ENCODE data around the gene AVL9. TPM values are rescaled to one million over a fixed set of nuclear protein-coding genes. Genes with fewer than 3 reads are reported as not detected.
"Not testable (repeated sequence)": the region's sequence is repeated elsewhere in the genome, so short reads cannot be mapped to it uniquely, and the experiment has no call there.

AVL9 gene
- total RNA-seq, 1 donor from 2014 or later: 37.8 TPM

DNA sequence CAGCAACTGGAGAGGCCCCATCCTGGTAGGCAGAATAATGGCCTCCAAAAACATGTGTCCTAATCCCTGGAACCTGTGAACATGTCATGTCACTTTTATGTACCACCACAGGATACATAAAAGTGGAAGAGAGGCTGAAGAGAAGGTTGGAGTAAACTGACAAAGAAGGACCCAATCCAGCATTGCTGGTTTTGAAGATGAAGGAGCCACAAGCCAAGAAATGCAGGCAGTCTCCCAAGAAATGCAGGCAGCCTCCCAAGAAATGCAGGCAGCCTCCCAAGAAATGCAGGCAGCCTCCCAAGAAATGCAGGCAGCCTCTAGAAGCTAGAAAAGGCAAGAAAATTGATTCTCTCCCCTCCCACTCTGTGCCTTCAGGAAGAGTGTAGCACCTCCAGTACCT is 142.3 kb downstream of the AVL9 start:
- DNase-seq; H3K9me3 ChIP-seq; H3K27ac ChIP-seq; H3K27me3 ChIP-seq (ENCODE audit: low read depth); ATAC-seq; H3K36me3 ChIP-seq; H3K4me1 ChIP-seq; H3K4me3 ChIP-seq; intact Hi-C loops (cut with DNase I): not testable (repeated sequence)

Other genes starting within 250 kb of the AVL9 start
- 27.1 TPM for gene LSM5, start 5.1 kb upstream of the AVL9 start, total RNA-seq